ENCODE data around the gene DNAJC5G.
A peak's percentile ranks its signal among the peaks of the same experiment; 100 is the strongest.
"Not testable (repeated sequence)": the region's sequence is repeated elsewhere in the genome, so short reads cannot be mapped to it uniquely, and the experiment has no call there.

Gene DNAJC5G

GRCh38 chr2:27298391-27299080, 23.3 kb downstream of the DNAJC5G start:
- POLR2A ChIA-PET (ENCODE audit: low non-redundant PET): no interaction called here
- CTCF ChIA-PET: interaction anchor here (0.5 to 1.6 kb wide), 3 partner anchors 10 to 67 kb away, joined by 4 to 6 read pairs (median 5); partner anchors contain the start of gene UCN
- no peak for DNase-seq (ENCODE audit: low spot score)
- H3K27ac ChIP-seq: no peak overlapping the region
- TF ChIP-seq, protein P1, sequence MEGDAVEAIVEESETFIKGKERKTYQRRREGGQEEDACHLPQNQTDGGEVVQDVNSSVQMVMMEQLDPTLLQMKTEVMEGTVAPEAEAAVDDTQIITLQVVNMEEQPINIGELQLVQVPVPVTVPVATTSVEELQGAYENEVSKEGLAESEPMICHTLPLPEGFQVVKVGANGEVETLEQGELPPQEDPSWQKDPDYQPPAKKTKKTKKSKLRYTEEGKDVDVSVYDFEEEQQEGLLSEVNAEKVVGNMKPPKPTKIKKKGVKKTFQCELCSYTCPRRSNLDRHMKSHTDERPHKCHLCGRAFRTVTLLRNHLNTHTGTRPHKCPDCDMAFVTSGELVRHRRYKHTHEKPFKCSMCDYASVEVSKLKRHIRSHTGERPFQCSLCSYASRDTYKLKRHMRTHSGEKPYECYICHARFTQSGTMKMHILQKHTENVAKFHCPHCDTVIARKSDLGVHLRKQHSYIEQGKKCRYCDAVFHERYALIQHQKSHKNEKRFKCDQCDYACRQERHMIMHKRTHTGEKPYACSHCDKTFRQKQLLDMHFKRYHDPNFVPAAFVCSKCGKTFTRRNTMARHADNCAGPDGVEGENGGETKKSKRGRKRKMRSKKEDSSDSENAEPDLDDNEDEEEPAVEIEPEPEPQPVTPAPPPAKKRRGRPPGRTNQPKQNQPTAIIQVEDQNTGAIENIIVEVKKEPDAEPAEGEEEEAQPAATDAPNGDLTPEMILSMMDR (conservative IDR thresholded peaks at IDR 0.05; ENCODE audit: low read depth): no peak

DNA sequence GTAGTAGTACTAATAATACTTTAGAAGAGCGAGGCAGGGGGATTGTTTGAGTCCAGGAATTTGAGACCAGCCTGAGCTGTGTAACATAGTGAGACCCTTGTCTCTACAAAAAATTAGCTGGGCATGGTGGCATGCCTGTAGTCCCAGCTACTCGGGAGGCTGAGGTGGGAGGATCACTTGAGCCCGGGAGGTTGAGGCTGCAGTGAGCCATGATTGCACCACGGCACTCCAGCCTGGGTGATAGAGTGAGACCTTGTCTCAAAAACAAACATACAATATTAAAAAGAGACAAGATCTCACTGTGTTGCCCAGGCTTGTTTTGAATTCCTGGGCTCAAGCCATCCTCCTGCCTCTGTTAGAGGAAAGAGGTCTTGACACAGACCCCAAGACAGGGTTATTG, 25.4 kb downstream of the DNAJC5G start:
- CTCF ChIA-PET: interaction anchor here (0.6 kb wide), 1 partner anchor 149 kb away, joined by 3 read pairs; no protein-coding TSS in a partner anchor
- POLR2A ChIA-PET (ENCODE audit: low non-redundant PET); DNase-seq (ENCODE audit: low spot score); H3K27ac ChIP-seq: not testable (repeated sequence)

GRCh38 chr2:27303093-27304025, 28.1 kb downstream of the DNAJC5G start:
- ChIA-PET POLR2A (ENCODE audit: low non-redundant PET) (no interaction called here), CTCF (interaction anchor here (0.6 to 2.1 kb wide), 21 partner anchors 8 to 343 kb away, joined by 3 to 36 read pairs (median 4); partner anchors contain the start of genes EMILIN1 and SLC30A3)
- peak; percentile 72 for DNase-seq (ENCODE audit: low spot score)
- H3K27ac ChIP-seq: peak overlapping the region; percentile 31; the same call in 1 of the 2 replicates
- TF ChIP-seq, protein P1 (conservative IDR thresholded peaks at IDR 0.05; ENCODE audit: low read depth): peak; percentile 89

GRCh38 chr2:27304488-27305240, 29.4 kb downstream of the DNAJC5G start:
- H3K27ac ChIP-seq: no peak overlapping the region
- TF ChIP-seq, protein P1 (conservative IDR thresholded peaks at IDR 0.05; ENCODE audit: low read depth): no peak
- ChIA-PET CTCF (interaction anchor here (0.7 to 1.0 kb wide), 2 partner anchors 41 to 254 kb away, joined by 4 read pairs; no protein-coding TSS in a partner anchor), POLR2A (ENCODE audit: low non-redundant PET) (no interaction called here)
- no peak for DNase-seq (ENCODE audit: low spot score)

GRCh38 chr2:27305516-27305915, 30.3 kb downstream of the DNAJC5G start:
- CTCF ChIA-PET: interaction anchor here (1.0 kb wide), 1 partner anchor 42 kb away, joined by 4 read pairs; no protein-coding TSS in a partner anchor
- no peak overlapping the region for H3K27ac ChIP-seq
- DNase-seq (ENCODE audit: low spot score): no peak
- POLR2A ChIA-PET (ENCODE audit: low non-redundant PET): no interaction called here
- TF ChIP-seq, protein P1 (conservative IDR thresholded peaks at IDR 0.05; ENCODE audit: low read depth): no peak

- POLR2A ChIA-PET (ENCODE audit: low non-redundant PET): no interaction called here
- CTCF ChIA-PET: interaction anchor here (0.5 kb wide), 2 partner anchors 76 to 173 kb away, joined by 3 read pairs; no protein-coding TSS in a partner anchor
- TF ChIP-seq, protein P1 (conservative IDR thresholded peaks at IDR 0.05; ENCODE audit: low read depth): no peak
- no peak for DNase-seq (ENCODE audit: low spot score)
- no peak overlapping the region for H3K27ac ChIP-seq
Observed at GRCh38 chr2:27306136-27306535, 30.9 kb downstream of the DNAJC5G start.

Data from RWPE1 (cell line).